PC-3 (cell line): Measurements from ENCODE around the gene P2RX5. TPM values are rescaled to one million over a fixed set of nuclear protein-coding genes. Genes with fewer than 3 reads are reported as not detected.

ENCODE experiments used
- ATAC-seq: fragments of 200-7000 bp; cut with Tn5 transposase; 2 replicates; pipeline ENCODE4 v1.9.1; 2020; ENCODE audit warnings: mild to moderate bottlenecking, moderate library complexity
- BruUV-seq: library from RNA; stranded (reverse); fragments of 400-500 nt; replicated peaks from 2 replicates; lab custom pipeline; 2021; lab: Mats Ljungman, UMichigan
- CTCF ChIA-PET: fragments of 300-600 bp; sonication (Branson Sonifier 250); formaldehyde crosslinking; loops from one replicate; lab custom pipeline; 2022; ENCODE audit warnings: antibody characterized with exemption; lab: Charles Lee
- POLR2A ChIA-PET: fragments of 300-600 bp; sonication (Branson Sonifier 250); formaldehyde crosslinking; loops from one replicate; lab custom pipeline; 2022; ENCODE audit warnings: antibody characterized with exemption; ENCODE audit not compliant: unreplicated experiment; lab: Charles Lee
- DNase-seq: peaks from one replicate; pipeline ENCODE4 v3.0.0-alpha.2; 2015
- H2AFZ ChIP-seq: fragments of 300-600 bp; sonication (generic); 2 replicates; pipeline ENCODE4 v1.6.0; 2016; ENCODE audit warnings: antibody characterized with exemption, low read length
- H3F3A ChIP-seq: fragments of 300-600 bp; sonication (generic); one replicate; pipeline ENCODE4 v1.6.0; 2017; ENCODE audit warnings: antibody characterized with exemption, low read length, control low read depth, mild to moderate bottlenecking; ENCODE audit not compliant: unreplicated experiment
- H3K27ac ChIP-seq: fragments of 300-600 bp; sonication (generic); 2 replicates; pipeline ENCODE4 v1.5.1; 2016; ENCODE audit warnings: mild to moderate bottlenecking, low read length
- H3K27me3 ChIP-seq: fragments of 300-600 bp; sonication (generic); 2 replicates; pipeline ENCODE4 v1.6.1; 2016; ENCODE audit warnings: low read length, mixed read lengths
- H3K36me3 ChIP-seq: fragments of 300-600 bp; sonication (generic); 2 replicates; pipeline ENCODE4 v1.6.1; 2016; ENCODE audit warnings: low read depth, mixed run types, low read length, mixed read lengths
- H3K4me1 ChIP-seq: fragments of 300-600 bp; sonication (generic); 2 replicates; pipeline ENCODE4 v1.5.1; 2016; ENCODE audit warnings: low read length; ENCODE audit not compliant: insufficient read depth
- H3K4me2 ChIP-seq: fragments of 300-600 bp; sonication (generic); 2 replicates; pipeline ENCODE4 v1.6.0; 2016; ENCODE audit warnings: low read length
- H3K4me3 ChIP-seq: fragments of 300-600 bp; sonication (generic); 2 replicates; pipeline ENCODE4 v1.5.1; 2016; ENCODE audit warnings: mild to moderate bottlenecking, low read length, mixed read lengths
- H3K79me2 ChIP-seq: fragments of 300-600 bp; sonication (generic); 2 replicates; pipeline ENCODE4 v1.6.1; 2017; ENCODE audit warnings: low read length, mixed read lengths
- H3K9ac ChIP-seq: fragments of 300-600 bp; sonication (generic); 2 replicates; pipeline ENCODE4 v1.6.0; 2016; ENCODE audit warnings: mild to moderate bottlenecking, low read length
- H3K9me2 ChIP-seq: fragments of 300-600 bp; sonication (generic); replicated peaks from 2 replicates; pipeline ENCODE4 v1.6.1; 2016; ENCODE audit warnings: mixed run types, low read length, mixed read lengths
- H3K9me3 ChIP-seq: fragments of 300-600 bp; sonication (generic); 2 replicates; pipeline ENCODE4 v1.6.1; 2016; ENCODE audit warnings: low read length, mixed read lengths
- H4K20me1 ChIP-seq: fragments of 300-600 bp; sonication (generic); 2 replicates; pipeline ENCODE4 v1.6.1; 2016; ENCODE audit warnings: low read length, mixed read lengths
- CTCF ChIP-seq: fragments of 300-600 bp; sonication (generic); conservative IDR thresholded peaks from 2 replicates; pipeline ENCODE4 v1.5.1; 2017; ENCODE audit warnings: antibody characterized with exemption, low read depth, mild to moderate bottlenecking, low read length
- EZH2 ChIP-seq: fragments of 300-600 bp; sonication (generic); IDR thresholded peaks from one replicate; pipeline ENCODE4 v1.6.1; 2017; ENCODE audit warnings: antibody characterized with exemption, mild to moderate bottlenecking, low read length; ENCODE audit not compliant: unreplicated experiment
- EZH2phosphoT487 ChIP-seq: fragments of 300-600 bp; sonication (generic); IDR thresholded peaks from 2 replicates; pipeline ENCODE4 v1.6.1; 2018; ENCODE audit warnings: mild to moderate bottlenecking, antibody characterized with exemption, low read length, borderline replicate concordance
- intact Hi-C: fragments of 100-400 bp; cut with micrococcal nuclease; formaldehyde crosslinking; loops from 2 replicates; pipeline ENCODE4 v1.9.0; 2023
- total RNA-seq: library from RNA; depleted of rRNA; stranded (reverse); fragments of >200 nt; gene quantifications from 2 replicates; pipeline ENCODE4 v1.2.3, GENCODE V29; 2014

P2RX5 gene
- total RNA-seq, 1 experiment from 2014 or later = 13.0 TPM

DNA sequence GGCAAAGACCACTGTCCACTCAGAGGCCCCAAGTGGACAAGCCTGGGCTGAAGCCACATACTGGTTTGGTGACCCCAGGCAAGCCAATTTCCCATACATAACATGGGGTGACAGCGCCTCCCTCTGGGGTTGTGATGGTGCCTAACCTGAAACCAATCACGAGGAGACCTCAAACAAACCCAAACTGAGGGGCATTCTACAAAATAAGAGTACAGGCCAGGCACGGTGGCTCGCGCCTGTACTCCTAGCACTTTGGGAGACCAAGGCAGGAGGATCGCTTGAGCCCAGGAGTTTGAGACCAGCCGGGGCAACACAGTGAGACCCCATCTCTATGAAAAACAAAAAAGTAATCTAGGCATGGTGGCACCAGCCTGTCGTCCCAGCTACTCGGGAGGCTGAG lies 3.6 kb downstream of the P2RX5 start:
- Histone ChIP-seq H3K27ac (no peak overlapping the region), H2AFZ (no peak overlapping the region), H3K4me3 (no peak overlapping the region), H3K9ac (no peak overlapping the region), H3K4me1 (peaks cover 4% of the 10 kb centered on the region; the same call in 1 of the 2 replicates), H3K9me2 (no peaks in the 10 kb centered on the region), H3K27me3 (no peaks in the 10 kb centered on the region), H3K4me2 (no peak overlapping the region), H3K9me3 (no peaks in the 10 kb centered on the region), H3K36me3 (no peaks in the 10 kb centered on the region), H4K20me1 (no peaks in the 10 kb centered on the region), H3K79me2 (0 out of 2 replicates have a peak, but pooled peaks cover 4% of the 10 kb centered on the region), H3F3A (no peaks in the 10 kb centered on the region)
- no peak for DNase-seq
- no peak for ATAC-seq
- ChIA-PET POLR2A (no interaction called here), CTCF (no interaction called here)
- TF ChIP-seq CTCF = no peak
- TF ChIP-seq EZH2phosphoT487 = no peak
- no peak for TF ChIP-seq EZH2
- intact Hi-C loops = no loop called here
- BruUV-seq = no TSS peak

DNA sequence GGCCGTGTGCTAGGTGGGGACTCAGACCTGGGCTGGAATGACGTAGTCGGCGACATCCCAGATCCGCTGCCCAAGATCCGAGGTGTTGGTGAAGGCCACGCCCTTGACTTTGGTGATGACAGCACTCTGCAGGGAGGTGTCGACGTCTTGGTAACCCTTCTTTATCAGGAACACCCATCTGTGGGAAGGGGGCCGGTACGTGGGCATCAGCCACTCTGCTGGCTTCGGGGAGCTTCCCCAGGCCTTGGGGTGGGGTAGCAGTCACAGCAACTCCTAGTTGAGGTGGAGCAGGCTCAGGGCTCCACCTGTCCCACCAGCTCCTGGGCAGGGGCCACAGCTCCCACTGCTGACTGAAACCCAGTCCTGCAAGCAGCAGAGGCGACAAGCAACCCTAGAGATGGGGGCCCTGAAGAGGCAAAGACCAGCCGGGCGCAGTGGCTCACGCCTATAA lies 4.3 kb downstream of the P2RX5 start:
- TF ChIP-seq CTCF = no peak
- no peak for TF ChIP-seq EZH2phosphoT487
- TF ChIP-seq EZH2 = no peak
- DNase-seq (no peak), ATAC-seq (no peak)
- CTCF ChIA-PET = no interaction called here
- no peak overlapping the region for H3K27ac ChIP-seq
- no TSS peak for BruUV-seq
- H3K36me3 ChIP-seq = no peaks in the 10 kb centered on the region
- H3K9me2 ChIP-seq = no peaks in the 10 kb centered on the region
- no peaks in the 10 kb centered on the region for H3K27me3 ChIP-seq
- POLR2A ChIA-PET = no interaction called here
- no peaks in the 10 kb centered on the region for H3F3A ChIP-seq
- no peaks in the 10 kb centered on the region for H3K9me3 ChIP-seq
- H2AFZ ChIP-seq = no peak overlapping the region
- peaks cover 4% of the 10 kb centered on the region; the same call in 1 of the 2 replicates for H3K4me1 ChIP-seq
- no peaks in the 10 kb centered on the region for H4K20me1 ChIP-seq
- no peak overlapping the region for H3K4me3 ChIP-seq
- no peak overlapping the region for H3K9ac ChIP-seq
- intact Hi-C loops = no loop called here
- 0 out of 2 replicates have a peak, but pooled peaks cover 4% of the 10 kb centered on the region for H3K79me2 ChIP-seq
- no peak overlapping the region for H3K4me2 ChIP-seq

- Histone ChIP-seq H3K27ac (no peak overlapping the region), H3K4me1 (peaks cover 3% of the 10 kb centered on the region; the same call in 1 of the 2 replicates), H3K79me2 (0 out of 2 replicates have a peak, but pooled peaks cover 4% of the 10 kb centered on the region), H3K4me3 (no peak overlapping the region), H2AFZ (no peak overlapping the region), H3F3A (no peaks in the 10 kb centered on the region), H3K36me3 (no peaks in the 10 kb centered on the region), H4K20me1 (no peaks in the 10 kb centered on the region), H3K4me2 (no peak overlapping the region), H3K27me3 (no peaks in the 10 kb centered on the region), H3K9ac (no peak overlapping the region), H3K9me3 (no peaks in the 10 kb centered on the region), H3K9me2 (no peaks in the 10 kb centered on the region)
- CTCF ChIA-PET = no interaction called here
- POLR2A ChIA-PET = no interaction called here
- intact Hi-C loops = no loop called here
- DNase-seq = no peak
- no TSS peak for BruUV-seq
- no peak for ATAC-seq
- TF ChIP-seq EZH2phosphoT487 (no peak), EZH2 (no peak), CTCF (no peak)
Observed at GRCh38 chr17:3690094-3690715, 5.8 kb downstream of the P2RX5 start.
